ENCODE data around the gene METTL15. TPM values are rescaled to one million over a fixed set of nuclear protein-coding genes. Genes with fewer than 3 reads are reported as not detected.
"Not testable (repeated sequence)": the region's sequence is repeated elsewhere in the genome, so short reads cannot be mapped to it uniquely, and the experiment has no call there.

The METTL15 gene
- total RNA-seq, 1 donor: 24.6 TPM

DNA sequence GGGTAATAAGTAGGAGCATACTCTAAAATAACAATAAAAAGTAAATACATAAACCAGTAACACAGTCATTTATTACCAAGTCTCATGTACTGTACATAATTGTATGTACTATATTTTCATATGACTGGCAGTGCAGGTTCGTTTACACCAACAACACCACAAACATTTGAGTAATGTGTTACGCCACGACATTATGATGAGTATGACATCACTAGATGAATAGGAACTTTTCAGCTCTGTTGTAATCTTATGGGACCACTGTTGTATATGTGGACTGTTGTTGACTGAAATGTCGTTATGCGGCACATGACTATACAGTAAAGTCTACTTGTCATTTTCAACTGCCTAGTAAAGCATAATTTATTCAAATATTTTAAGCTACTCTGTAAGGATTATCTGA lies 18.8 kb upstream of the METTL15 start:
- no peak overlapping the region for H3K4me3 ChIP-seq (ENCODE audit: low read depth, low read length)
- no peak for DNase-seq (ENCODE audit: low read depth)
- TF ChIP-seq, protein P1, sequence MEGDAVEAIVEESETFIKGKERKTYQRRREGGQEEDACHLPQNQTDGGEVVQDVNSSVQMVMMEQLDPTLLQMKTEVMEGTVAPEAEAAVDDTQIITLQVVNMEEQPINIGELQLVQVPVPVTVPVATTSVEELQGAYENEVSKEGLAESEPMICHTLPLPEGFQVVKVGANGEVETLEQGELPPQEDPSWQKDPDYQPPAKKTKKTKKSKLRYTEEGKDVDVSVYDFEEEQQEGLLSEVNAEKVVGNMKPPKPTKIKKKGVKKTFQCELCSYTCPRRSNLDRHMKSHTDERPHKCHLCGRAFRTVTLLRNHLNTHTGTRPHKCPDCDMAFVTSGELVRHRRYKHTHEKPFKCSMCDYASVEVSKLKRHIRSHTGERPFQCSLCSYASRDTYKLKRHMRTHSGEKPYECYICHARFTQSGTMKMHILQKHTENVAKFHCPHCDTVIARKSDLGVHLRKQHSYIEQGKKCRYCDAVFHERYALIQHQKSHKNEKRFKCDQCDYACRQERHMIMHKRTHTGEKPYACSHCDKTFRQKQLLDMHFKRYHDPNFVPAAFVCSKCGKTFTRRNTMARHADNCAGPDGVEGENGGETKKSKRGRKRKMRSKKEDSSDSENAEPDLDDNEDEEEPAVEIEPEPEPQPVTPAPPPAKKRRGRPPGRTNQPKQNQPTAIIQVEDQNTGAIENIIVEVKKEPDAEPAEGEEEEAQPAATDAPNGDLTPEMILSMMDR (IDR thresholded peaks at IDR 0.05; ENCODE audit: insufficient read depth, low read length): no peak

DNA sequence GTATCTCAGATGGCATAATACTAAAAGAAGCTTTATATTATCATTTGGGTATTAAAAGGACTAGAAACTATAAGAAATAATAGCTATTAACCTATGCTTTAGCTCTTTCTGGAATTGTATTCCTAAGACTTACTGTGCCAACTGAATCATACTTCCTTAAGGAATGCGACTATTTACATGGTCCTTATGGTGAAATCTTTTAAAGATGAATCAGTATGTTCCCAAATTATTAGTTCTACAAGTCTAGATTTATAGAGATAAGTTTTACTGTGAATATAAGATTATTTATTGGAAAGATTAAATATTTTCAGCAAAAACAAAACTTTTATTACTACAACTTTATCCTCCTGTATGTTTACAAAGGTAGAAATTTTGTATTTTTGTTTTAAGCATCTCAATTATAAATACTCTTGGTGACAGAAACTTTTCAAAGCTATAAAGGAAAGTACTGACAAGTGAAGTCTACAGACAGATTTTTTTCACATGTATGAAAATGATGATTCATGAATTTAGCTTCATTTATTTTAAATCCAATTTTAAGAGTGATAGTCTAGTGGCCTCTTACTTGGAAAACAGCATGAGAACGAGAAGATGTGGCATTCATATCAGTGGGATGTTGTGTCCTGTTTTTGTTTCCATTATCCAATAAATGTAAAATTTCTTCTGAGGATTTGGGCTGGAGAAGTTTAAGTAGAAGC lies 18.0 kb upstream of the METTL15 start:
- TF ChIP-seq, protein P1 (IDR thresholded peaks at IDR 0.05; ENCODE audit: insufficient read depth, low read length): no peak
- peak; percentile 65 for DNase-seq (ENCODE audit: low read depth)
- no peak overlapping the region for H3K4me3 ChIP-seq (ENCODE audit: low read depth, low read length)

DNA sequence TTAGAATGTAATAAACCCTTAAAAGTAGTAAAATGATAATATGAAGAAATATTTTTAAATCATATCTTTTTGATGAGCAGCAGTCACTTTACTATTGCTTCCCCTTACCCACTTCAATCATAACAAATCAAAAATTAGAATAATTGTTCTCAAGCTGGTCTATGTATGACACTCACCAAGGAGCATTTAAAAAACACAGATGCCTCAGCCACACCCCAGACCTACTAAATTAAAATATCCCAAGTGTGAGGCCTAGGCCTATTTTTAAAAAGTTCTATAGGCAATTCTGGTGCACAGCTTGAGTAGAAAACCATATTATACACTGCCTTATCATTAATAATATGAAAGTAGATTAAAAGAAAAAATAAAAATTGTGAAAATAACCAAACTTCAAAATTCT lies 15.4 kb upstream of the METTL15 start:
- H3K4me3 ChIP-seq (ENCODE audit: low read depth, low read length): no peak overlapping the region
- DNase-seq (ENCODE audit: low read depth): no peak
- TF ChIP-seq, protein P1 (IDR thresholded peaks at IDR 0.05; ENCODE audit: insufficient read depth, low read length): no peak

DNA sequence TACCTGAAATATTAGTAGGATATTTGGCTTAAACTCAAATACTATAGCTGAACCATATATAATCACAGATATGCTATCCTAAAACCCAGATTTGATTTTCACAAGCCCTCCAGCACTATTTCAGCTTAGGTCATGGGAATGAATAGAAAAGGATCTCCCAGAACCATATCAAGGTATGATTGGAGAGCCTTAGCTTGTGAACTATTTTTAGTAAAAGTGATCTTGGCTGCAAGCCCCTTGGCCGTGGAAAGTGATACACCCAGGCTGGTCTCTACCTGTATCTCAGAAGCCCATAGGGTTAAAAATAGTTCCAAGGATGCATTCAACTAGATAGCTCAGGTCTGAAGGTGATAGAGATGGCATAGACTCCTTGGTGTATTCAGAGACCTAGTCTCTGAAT lies 9.9 kb upstream of the METTL15 start:
- no peak for DNase-seq (ENCODE audit: low read depth)
- H3K4me3 ChIP-seq (ENCODE audit: low read depth, low read length): no peak overlapping the region
- TF ChIP-seq, protein P1 (IDR thresholded peaks at IDR 0.05; ENCODE audit: insufficient read depth, low read length): no peak

DNA sequence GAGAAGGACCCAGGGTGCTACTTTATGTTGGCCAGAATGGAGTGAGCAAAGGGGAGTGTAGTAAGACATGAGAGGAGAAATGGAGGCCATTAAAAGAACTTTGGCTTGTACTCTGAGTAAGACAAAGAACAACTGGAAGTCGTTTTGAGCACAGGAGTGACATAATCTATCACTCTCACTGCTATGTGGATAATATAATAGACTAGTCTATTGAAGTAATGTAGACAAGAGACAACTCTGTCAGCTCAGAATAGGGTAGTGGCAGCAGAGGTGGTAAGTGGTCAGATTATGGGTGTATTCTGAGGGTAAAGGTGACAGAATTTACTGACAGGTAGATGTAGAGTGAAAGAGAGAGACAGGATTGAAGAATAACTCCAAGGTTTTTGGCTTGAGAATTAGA lies 8.5 kb upstream of the METTL15 start:
- H3K4me3 ChIP-seq (ENCODE audit: low read depth, low read length): no peak overlapping the region
- TF ChIP-seq, protein P1 (IDR thresholded peaks at IDR 0.05; ENCODE audit: insufficient read depth, low read length): no peak
- DNase-seq (ENCODE audit: low read depth): no peak

DNA sequence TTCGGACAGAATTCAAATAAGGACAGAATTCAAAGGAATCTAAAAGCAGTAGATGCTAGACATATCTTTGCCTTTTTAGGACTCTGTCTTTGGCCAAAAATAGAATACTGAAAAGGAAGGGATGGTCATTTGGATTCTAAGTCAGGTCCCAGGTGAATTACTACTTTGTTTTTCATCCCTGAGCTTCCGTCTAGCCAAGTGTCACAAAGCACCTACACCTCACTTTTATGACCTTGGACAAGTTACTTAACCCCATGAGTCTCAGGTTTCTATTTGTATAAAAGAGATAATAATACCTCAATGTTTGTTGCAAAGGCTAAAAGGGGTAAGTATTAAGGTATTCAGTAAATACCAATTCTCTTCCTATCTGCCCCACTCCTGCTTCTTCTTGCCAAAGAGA lies 7.5 kb upstream of the METTL15 start:
- TF ChIP-seq, protein P1 (IDR thresholded peaks at IDR 0.05; ENCODE audit: insufficient read depth, low read length): no peak
- DNase-seq (ENCODE audit: low read depth): no peak
- no peak overlapping the region for H3K4me3 ChIP-seq (ENCODE audit: low read depth, low read length)

DNA sequence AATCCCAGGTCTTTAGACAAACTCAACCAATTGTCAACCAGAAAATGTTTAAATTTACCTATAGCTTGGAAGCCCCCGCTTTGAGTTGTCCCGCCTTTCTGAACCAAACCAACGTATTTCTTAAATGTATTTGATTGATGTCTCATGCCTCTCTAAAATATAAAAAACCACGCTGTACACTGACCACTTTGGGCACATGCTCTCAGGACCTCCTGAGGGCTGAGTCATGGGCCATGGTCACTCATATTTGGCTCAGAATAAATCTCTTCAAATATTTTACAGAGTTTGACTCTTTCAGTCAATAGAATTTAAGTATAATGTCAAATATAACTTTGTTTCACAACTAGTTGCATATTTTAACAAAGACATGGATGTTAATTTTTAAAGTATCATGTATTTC lies 5.9 kb upstream of the METTL15 start:
- not testable (repeated sequence) for DNase-seq (ENCODE audit: low read depth); H3K4me3 ChIP-seq (ENCODE audit: low read depth, low read length)

Data from fibroblast of the aortic adventitia (primary cell).